ENCODE data around the gene ODC1.

Gene ODC1

DNA sequence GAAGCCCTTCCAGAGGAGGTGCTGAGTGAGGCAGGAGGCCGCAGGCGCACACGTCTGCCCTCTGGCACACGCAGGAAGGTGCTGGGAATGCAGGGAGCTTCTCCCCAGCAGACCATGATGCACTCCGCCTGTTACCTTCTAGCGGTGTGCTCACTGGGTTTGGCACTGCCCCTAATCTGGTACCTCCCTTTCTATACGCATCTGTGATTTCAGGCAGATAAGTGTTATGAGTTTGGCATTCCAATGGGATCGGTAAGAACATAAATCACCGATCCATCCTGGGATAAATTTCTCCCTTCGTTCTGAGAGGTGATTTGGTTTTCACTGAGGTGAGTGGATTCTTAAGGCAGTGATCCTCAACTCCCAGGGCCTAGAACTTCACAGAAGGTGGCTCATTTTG is 34.6 kb downstream of the ODC1 start:
- no peak for DNase-seq

DNA sequence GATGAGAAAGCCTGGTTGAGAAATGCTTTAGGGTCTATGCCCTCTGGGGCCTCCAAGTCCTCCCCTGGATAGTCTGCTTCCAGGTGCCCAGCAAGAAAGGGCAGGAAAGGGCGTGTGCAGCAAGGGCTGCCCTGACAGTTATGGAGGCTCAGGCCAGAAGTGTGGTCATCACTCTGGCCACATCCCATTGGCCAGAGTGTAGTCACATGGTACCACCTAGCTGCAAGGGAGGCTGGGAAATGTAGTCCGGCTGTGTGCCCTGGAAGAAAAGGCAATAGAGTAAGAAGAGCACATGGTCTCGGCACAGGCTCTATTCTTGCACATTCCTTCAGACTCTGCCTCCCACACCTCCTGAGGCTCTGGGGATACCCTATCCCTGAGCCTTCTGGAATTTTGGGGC is 35.7 kb downstream of the ODC1 start:
- DNase-seq, result peak in 1 of 4 experiments; percentile 7

DNA sequence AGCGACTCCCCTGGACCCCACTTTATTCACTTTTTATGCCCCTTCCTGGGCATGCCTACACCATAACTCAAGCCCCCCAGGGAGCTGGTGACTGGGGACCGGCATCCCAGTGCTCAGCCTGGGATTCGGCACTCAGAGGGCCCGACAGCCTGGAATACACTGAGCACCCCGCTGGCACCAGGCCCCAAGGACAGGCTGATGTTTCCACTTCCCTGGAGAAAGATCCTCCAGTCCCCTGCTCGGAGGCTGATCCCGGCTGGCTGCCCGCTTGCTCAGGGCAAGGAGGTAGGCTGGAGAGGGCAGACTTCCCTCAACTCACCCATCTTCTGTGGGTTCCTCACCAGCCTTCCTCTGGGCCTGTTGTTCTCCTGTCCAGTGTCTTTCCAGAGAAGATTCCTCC is 36.6 kb downstream of the ODC1 start:
- no peak for DNase-seq

DNA sequence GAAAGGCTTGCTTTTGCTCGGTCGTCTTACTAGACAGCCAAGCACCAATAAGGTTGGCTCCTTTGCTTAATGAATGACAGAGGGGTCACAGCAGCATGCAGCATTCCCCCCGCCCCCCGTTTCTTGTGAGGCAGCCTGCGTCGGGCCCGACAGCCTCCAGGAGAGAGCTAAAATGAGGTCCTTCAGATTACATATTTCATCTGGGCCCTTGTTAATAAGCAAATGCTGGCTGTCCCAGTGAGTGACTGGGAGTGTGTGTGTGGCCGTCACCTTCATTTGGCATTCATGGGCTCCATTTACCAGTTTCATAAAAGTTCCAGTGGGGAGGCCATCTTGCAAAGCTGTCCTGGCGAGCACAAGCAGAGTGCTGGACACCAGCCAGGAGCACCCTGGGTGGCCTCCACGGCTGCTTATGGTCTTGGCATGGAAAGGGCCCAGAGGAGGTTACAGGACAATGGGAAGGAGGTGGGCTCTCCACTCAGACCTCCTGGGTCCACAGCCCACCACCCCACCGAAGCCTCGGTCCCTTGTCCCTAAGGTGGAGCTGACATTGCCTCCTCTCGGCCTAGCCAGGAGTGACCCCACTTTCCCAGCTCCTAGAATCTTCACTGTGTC is 37.2 kb downstream of the ODC1 start:
- no peak for DNase-seq

DNA sequence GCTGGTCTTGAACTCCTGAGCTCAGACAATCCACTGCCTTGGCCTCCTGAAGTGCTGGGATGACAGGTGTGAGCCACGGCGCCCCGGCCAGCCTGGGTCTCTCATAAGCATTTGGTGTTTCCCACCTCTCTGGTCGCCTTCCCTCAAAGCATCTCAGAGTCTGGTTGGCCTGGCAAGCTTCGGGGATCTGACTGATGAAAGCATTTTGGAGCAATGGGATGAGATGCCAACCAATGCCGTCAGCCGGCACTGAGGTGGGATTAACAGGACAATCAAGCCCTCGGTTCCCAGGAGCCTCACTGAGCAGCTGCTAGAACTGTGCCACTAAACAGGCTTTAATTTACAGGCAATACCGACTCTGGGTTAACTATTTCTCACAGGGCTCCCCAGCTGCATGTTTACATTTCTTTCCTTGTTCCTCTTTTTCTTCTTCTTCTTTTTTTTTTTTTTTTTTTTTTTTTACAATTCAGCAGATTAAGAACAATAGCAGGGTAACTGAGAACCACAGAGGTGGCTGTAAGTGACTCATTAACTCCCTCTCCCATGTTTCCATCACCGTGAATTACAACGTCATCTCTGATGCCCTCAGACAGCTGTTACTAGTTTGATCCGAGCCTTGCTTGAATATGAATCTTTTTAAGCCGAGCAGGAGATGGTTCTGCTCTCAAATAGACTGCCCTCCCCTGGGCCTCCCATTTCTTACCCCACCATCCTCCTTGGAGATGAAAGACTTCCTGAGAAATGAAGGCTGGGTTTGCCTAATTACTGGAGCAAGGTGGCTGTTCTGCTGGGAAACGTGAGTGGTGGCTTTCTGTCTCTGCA is 37.9 kb downstream of the ODC1 start:
- no peak for DNase-seq

DNA sequence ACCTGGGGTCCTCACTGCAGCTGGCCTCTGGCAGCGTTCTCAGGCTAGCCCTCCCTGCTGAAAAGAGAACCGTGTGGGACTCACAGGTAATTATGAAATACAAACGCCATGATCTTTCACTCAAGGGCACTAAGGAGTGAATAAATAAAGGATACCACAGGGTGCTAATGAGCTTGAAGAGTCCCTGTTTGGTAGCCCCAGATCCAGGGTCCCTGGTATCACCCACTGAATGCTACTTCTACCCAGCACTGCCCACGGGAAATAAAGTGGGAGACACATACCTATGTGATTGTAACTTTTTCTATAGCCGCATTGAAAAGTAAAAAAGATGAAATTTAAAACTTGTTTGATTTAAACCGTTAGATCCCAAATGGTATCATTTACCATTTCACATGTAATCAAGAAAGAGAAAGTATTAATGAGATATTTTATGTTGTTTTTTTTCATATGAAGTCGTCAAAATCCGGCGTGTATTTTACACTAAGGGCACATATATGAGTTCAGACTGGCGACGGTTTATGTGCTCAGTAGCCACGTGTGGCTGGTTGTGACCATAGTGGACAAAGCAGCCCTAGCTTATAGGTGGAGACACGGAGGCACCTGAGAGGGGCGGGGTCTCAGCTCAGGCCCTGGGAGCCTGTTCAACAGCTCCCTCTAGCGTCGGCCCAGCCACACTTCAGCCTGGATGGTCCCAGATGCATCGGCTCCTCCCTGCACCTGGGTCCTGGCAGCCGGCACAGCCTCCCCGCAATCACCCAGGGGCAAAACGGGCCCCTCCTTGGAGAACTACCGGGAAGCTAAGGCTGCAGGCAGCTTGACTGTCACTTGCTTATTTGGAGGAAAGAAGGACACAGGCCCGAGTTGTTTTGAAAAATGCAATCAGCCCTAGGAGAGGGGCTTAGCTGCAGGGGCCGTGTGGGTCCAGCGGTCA is 39.2 kb downstream of the ODC1 start:
- peak; percentile 47 to 66 (median 59) for DNase-seq

DNA sequence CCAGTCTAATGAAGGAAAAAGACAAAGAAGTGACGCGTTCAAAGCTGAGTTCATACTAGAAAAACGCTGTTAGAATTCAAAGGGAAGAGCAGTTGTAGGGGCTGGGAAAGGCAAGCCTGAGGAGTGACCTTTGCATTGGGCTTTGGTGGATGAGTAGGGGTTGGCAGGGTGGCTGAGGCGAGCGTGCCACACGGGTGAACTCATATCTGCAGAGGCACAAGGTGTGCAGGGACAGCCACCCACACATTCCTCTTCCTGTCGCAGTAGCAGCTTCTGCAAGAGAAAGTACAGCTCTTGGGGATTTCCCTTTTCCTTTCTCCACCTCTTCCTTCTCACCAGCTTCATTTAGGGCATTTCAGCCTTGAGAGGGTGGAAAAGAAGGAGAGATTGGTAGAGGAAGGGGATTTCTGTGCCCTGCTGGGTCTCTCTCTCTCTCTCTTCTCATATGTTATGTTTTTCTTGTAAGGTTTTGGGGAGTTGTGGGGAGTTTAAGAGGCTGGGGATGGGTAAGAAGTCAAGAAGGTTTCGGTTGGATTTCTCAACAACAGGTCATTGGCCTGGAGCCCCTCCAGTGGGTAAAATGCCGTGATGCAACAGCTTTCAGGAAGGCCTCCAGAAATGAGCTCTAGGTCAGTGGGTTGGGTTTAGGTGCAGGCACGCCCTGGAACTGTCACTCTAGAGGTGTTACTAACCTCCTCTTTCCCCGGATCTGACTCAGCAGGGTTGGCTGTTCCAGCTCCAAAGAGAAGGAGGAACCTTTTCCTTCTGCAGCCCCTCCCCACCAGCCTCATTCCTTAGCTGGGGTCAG is 40.1 kb downstream of the ODC1 start:
- DNase-seq, result peak in 2 of 4 experiments; percentile 12 to 23

DNA sequence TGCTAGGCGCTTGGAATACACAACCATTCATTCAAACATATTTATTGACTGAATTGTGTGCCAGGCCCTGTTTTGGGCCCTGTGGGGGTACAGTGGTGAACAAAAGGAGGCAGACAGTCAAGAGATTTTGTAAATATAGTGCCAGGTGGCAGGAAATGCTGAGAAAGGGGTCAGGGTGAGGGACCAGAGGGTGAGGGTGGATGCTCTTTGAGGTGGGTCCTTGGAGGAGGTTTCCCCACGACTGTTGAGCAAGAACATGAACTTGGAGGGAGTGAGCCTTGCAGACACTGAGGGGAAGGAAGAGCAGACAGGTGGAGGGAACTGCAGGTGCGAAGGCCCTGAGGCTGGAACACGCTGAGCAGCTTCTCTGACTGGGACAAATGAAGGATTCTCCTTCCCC is 40.7 kb downstream of the ODC1 start:
- no peak for DNase-seq

DNA sequence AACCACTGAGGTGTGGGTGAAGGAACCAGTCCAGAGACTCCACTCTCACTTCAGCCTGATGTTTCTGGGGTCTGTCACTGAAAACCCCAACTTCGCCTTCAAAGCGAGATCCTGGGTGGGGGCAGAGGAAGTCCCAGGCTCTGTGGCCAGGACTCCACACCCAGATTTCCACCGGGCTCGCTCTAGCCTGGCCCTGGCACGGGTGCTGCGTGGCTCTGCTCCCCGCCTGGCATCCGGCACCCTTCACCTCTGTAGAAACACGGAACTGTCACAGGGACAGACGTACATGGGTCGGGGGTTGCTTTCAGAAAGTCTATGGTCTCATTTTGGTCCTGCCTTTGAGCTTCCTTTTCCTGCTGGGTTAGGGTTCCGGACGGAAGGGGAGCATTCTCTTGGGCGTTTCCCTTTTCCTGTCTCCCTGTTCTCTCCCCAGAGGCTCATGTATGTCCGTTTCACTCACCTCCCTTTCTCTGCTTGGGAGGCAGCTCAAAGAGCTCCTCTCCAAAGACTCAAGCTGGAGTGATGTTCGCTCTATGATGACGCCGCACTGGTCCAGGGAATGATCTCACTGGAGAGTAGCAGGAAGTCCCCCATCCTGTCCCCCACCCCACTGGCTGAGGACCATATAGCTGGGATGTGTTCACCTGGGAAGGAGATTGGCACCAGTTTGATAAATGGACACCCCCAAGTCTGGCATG is 41.5 kb downstream of the ODC1 start:
- DNase-seq, result no peak

DNA sequence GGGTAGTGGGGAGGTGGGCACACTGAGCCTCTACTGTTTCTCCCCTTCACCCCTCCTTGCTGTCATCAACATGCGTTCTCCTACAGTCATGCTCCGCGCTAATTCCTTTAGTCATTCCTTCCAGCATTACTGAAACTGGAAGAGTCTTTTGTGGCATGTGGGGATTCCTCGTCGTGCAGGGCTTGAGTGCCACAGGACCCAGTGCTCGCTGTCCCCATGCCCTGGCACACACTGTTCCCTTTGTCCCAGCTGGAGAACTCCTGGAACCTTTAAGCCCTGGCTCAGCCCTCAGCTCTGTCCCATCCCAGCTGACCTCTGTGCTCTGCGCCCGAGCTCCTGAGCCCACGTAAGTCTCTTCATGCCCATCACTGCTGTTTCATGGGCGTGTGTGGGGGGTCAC is 42.1 kb downstream of the ODC1 start:
- DNase-seq, result no peak

DNA sequence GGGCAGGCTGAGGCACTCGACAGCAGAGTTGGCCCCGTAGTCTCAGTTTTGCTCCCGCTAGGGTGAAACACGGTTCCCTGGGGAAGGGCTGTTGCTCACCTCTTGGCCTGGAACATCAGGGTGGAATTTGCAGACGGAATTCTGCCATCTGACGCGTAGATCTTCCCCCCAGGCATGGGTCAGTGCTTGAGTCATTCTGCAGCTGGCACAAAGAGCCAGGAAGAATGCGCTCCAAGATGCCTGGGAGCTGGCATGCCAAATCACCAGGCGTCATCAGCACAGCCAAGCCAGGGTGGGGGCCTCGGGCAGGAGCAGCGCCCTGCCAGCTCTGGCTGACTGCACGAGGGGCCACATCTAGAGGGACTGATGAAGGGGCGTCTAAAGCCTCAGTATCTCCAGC is 42.7 kb downstream of the ODC1 start:
- no peak for DNase-seq

DNA sequence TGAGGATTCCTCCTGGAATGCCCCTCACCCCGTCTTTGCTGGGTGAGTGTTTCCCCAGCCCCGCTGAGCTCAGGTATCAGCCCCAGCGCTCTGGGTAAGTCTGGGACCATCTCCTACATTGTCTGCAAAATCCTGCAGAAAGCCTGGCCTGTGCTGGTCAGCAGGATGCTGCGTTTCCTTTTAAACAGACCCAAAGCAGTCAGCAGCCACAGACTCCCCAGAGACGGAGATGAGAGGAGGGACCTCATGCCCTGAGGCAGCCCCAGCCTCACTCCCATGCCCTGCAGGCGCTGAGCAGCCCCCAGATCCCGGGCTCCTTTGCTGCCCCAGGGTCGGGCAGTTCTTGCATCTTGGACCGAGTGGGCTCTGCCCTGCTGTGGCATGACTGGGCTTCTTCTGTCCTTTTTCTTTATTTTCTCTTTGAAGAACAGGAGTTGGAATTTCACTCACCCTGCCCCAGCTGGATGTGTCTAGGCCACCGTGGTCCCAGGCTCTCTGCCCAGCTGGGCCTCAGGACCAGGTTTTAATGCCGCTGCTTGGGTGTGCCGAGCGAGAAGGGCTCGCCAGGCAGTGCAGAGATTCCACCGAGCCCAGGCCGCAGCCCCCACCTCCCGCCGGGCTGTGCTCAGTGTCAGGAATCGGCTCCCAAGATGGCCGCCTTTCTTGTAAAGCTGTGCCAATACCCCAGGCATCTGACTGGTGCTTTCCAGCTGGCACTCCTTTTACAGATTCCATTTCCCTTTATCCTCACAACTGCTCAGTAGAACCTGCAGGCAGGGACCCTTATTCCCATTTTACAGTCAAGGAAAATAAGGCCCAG is 43.6 kb downstream of the ODC1 start:
- no peak for DNase-seq

DNA sequence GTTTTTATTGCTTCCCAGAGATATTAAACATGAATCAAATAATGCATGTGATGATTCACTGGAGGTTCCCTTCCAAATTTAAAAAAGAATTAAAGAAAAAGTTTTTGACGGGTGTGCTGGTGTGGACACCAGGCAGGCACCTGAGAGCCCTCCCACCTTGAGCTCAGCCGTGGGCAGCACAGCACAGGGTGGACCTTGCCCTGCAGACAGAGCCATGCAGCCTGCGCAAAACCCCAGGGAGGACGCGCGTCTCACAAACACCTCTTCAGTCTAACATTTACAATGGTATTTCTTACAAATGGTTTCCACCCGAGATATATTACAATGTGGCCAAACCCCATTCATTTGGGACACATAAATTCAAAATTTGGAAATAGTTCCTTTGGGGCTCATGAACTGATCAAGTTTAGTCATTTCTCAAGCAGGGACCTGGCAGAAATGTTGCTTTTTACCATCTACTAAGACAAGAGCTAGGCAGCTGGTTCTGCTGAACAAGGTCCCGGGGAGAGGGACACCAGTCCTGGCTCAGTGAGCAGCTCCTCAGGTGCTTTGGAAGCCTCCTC is 45.4 kb downstream of the ODC1 start:
- DNase-seq, result no peak

DNA sequence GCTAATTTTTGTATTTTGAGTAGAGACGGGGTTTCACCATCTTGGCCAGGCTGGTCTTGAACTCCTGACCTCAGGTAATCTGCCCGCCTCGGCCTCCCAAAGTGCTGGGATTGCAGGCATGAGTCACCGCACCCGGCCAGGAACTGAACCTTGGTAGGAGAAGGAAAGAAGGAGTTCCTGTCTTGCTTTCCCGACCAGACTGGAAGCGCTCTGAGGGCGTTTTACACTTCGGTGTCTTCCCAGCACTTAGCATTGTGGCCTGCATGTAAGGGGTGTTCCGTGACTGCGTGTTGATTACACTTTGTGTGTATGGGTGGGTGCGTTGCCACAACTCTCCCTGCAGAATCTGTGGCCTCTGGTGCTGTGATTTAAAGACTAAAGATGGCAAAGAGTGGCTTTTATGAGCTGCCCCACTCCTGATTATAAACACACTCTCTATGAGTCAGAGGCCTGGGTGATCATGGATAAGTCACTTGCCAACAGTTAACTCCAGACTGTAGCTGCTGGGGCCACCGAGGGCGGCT is 46.0 kb downstream of the ODC1 start:
- DNase-seq, result no peak

DNA sequence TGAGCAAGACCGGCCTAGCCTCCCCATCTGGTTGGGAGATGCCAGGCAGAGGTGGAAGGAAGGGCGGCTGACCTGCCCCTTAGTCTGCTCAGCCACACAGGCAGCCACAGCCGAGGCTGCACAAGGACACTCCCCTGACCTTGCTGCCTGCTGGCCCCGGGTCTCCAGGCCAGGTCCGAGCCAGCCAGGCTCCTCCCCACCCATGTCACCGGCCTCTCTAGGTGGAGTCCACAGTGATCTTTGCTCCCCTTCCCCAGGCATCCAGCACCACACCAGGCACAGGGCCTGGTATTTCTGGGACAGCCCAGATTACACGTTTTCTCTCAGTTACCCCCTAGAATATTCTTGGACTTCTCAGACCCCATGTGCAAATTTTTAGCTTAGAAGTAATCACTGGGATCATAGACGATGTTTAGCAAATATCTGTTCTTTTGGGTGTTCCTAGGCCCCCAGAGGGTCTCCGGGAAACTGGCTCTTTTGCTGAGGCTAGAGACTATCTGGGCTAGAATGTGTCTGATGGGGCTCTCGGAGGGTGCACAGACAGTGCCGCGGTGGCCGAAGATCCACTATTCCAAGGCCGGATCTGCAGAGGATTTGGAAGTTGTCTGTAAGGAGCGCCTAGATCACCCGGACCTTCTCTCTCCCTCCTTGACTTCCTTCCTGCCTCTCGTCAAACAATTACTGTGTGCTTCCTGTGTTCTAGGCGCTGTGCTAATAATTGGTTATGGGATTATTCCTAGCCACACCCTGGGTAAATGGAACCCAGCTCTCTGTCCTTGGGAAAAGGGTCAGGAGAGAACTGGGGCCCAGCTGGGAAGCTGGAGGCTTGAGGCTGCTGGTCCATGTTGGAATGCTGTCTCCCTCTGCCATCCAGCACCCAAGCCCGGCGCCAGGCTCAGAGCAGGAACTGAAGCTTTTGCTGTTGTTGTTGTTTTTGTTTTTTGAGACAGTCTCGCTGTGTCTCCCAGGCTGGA is 46.9 kb downstream of the ODC1 start:
- DNase-seq, result no peak

DNA sequence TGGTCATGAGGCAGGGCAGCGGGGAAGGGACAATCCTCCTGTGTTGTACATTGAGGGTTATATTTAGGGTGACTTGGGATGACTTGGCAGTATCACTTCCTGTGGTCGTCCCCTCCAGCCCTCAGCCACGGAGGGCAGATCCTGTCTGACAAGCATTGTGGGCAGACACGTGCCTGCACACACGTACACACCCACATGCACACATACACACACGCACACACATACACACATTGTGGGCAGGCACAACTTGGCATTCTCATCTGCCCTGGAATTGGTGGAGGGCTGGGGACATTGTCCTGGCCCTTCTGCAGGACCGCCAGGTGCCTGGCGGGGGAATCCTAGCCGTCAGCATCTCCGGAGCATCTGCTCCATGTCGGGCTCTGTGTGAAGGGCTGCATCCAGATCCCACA is 47.6 kb downstream of the ODC1 start:
- DNase-seq, result no peak

DNA sequence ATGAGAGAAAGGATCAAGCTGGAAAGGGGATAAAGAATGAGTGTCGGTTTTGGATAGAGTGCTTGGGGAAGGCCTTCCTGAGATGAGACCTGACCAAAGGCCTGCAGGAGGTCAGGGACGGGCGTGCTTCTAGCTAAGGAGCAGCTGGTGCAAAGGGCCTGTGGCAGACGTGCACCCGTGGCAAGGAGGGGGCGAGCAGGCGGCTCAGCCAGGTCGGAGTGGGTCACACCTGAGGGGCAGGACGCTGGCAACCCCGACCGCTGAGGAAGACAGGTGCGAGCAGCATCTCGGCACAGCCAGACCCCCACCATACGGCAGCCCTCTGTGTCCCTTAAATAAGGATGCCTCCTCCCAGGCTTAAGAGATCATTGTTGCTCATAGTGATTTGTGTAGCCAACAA is 48.1 kb downstream of the ODC1 start:
- no peak for DNase-seq

DNA sequence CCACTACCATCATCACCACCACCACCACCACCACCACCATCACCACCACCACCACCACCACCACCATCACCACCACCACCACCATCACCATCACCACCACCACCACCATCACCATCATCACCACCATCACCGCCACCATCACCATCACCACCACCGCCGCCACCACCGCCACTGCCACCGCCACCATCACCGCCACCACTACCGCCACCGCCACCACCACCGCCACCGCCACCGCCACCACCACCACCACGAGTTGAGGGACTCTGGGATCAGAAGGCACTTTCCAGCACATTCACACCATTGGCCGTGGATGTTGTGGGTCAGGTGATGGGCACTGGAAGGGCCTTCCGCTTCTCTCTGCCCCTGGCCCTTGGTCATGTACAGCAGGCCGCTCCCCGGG is 48.8 kb downstream of the ODC1 start:
- no peak for DNase-seq

DNA sequence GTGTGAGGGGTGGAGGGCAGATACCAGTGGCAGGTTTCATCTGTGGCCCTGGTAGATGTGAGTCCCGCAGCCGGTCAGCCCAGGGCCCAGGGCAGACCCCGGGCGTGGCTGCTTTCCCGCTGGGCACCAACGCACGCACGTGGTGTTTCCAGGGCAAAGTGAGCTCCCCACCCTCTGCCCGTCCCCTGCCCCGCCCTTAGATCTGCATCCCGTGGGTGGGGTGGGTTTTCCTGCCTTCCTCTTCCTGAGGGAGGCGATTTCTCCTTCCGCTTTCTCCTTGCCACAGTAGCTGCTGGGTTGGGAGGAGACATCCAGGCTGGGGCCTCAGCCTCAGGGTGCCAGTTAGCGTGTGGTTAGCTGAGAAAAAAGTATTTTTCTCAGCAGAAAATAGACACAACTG is 49.6 kb downstream of the ODC1 start:
- DNase-seq, result no peak
